GM21737 (cell line): ENCODE results near the gene ZBTB33.

Source experiments
- ATAC-seq: cut with Tn5 transposase; IDR thresholded peaks from one replicate; pipeline ENCODE4 v1.9.1; 2021; ENCODE audit warnings: mild to moderate bottlenecking, moderate library complexity; ENCODE audit not compliant: unreplicated experiment

ZBTB33 gene

DNA sequence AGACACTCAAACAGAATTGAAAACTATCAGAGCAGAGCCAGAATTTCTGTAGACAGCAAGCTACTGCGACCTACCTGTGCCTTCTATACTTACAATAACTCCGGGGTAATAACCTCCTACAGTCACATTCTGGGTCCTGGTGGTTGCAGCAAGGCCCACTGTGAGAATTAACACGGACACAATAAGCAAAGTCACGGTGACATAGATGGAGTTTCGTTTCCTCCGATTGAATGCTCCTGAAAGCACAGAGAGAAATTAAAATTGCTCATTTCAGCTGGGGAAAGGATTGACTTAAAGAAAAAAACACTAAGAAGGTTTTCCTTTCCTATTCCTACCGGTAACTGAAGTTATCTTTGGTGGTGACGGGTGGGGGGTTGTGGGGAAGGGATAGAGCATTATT lies 53.6 kb downstream of the ZBTB33 start:
- ATAC-seq: no peak

DNA sequence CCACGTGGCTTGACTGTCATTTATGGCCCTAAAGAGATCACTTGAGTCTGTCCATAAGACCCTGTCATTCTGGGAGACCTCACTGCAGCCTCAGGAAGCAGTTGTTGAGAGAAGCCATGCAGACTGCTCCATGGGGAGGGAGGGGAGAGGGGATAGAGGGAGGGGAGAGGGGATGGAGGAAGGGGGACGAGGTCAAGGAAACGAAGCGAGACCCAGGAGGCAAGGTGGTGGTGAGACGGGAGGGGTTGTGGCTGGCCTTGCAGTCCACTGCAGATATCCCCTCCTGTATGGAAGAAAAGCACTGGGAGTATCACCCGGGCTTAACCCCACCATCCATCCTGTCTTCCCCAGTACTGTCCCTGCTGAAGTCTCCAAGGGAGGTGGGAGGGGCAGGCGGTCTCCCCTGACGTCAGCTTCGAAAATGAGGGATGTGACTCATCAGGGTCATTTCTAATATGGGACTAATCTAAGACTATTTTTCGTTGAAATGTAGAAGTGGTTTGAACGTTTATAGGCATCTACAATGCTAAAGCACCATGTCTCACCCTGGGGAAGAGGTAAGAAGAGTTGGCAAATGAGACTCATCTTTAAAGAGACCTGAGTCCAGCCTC lies 55.0 kb downstream of the ZBTB33 start:
- ATAC-seq: no peak

DNA sequence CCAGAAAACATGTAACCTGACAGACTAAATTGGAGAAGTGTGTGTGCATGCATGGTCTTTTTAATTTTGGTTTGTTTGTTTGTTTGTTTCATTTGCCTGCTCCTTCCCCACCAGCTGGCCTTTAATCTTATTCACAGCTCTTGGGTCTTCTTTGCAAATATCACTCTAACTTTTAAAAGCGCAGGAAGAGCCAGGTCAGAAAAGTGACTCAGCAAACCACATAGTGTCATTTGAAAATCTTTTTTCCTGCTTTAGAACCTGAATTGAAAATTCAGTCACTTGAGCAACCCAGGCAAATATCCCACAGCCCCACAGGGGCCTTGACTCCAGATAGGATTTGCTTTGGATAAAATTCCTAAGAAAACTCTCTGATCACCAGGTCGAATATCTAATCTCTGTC lies 56.0 kb downstream of the ZBTB33 start:
- no peak for ATAC-seq
